SH-SY5Y (cell line): ENCODE data around the gene PYGO1.

ENCODE experiments used
- GATA2 ChIP-seq: IDR thresholded peaks from 2 replicates; pipeline ENCODE4 v1.6.1; 2011; ENCODE audit warnings: mild to moderate bottlenecking, low read depth, low read length
- GATA3 ChIP-seq: IDR thresholded peaks from 2 replicates; pipeline ENCODE4 v1.6.1; 2011; ENCODE audit warnings: low read depth, mild to moderate bottlenecking, low read length, moderate library complexity

DNA sequence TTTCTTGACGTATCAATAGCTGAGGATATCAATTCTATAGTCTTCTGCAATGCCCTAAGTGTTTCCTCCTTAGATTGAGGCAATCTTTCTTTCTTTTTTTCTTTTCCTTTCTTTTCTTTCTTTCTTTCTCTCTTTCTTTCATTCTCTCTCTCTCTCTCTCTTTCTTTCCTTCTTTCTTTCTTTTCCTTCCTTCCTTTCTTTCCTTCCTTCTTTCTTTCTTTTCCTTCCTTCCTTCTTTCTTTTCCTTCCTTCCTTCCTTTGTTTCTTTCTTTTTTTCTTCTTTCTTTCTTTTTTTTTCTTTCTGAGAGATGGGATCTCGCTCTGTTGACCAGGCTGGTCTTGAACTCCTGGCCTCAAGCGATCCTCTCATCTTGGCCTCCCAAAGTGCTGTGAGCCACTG is 70.1 kb downstream of the PYGO1 start:
- no peak for TF ChIP-seq GATA2
- TF ChIP-seq GATA3: no peak
